Measurements from ENCODE around the gene KIF22. TPM values are rescaled to one million over a fixed set of nuclear protein-coding genes. Genes with fewer than 3 reads are reported as not detected.

The KIF22 gene
- total RNA-seq, 1 experiment from 2014 or later: 155 TPM

GRCh38 chr16:29848420-29849297, 58.1 kb downstream of the KIF22 start:
- Histone ChIP-seq H2AFZ (ENCODE audit: low read depth, low read length, poor library complexity, severe bottlenecking) (no peak overlapping the region), H3K79me2 (ENCODE audit: insufficient read depth, low read length) (no peaks in the 10 kb centered on the region), H3K27me3 (ENCODE audit: insufficient read depth, low read length) (no peaks in the 10 kb centered on the region), H3K4me1 (ENCODE audit: control insufficient read depth in 1 of 2, insufficient read depth in 2 of 2, low read length in 2 of 2) (peaks cover 0 to 5% of the 10 kb centered on the region in 2 experiments; a peak in 3 of 4 replicates), H3K36me3 (ENCODE audit: control insufficient read depth in 1 of 2, insufficient read depth in 2 of 2, low read length in 2 of 2) (peaks cover 0 to 2% of the 10 kb centered on the region in 2 experiments; a peak in 2 of 4 replicates), H3K9ac (ENCODE audit: low read length) (no peak overlapping the region), H3K9me2 (ENCODE audit: insufficient read depth) (no peaks in the 10 kb centered on the region), H3K27ac (ENCODE audit: low read depth, low read length) (no peak overlapping the region), H4K20me1 (ENCODE audit: insufficient read depth) (no peaks in the 10 kb centered on the region), H3K4me2 (ENCODE audit: low read length) (no peak overlapping the region), H3K9me3 (ENCODE audit: control insufficient read depth in 1 of 2, insufficient read depth in 1 of 2, low read depth in 1 of 2, low read length in 2 of 2) (no peaks in the 10 kb centered on the region), H3K4me3 (replicated peaks in 1 of 2; ENCODE audit: low read depth in 1 of 2, low read length in 2 of 2) (no peak overlapping the region)
- no TSS peak for BruUV-seq (replicated peaks)
- CTCF ChIA-PET: interaction anchor here (0.6 to 3.7 kb wide), 33 partner anchors 8 to 184 kb away, joined by 3 to 36 read pairs (median 5); partner anchors contain the start of genes CDIPT, MAZ, MVP and PAGR1
- DNase-seq (ENCODE audit: low read depth, low spot score) (peak; percentile 44), ATAC-seq (peak; percentile 93)
- intact Hi-C loops (cut with micrococcal nuclease): loop anchor here (1.0 kb wide), 1 partner anchor 148 kb away; no protein-coding TSS in a partner anchor
- RAD21 ChIA-PET (ENCODE audit: low non-redundant PET in 1 of 2, low total read pairs in 2 of 2, uncharacterized antibody in 2 of 2, unreplicated experiment in 2 of 2): interaction anchor here (0.8 to 1.6 kb wide), 7 partner anchors 29 to 183 kb away, joined by 3 to 8 read pairs (median 4); partner anchors contain the start of genes PAGR1 (in 2 of the 2) and MVP (in 1 of the 2)
- TF ChIP-seq POLR2AphosphoS5 (IDR thresholded peaks at IDR 0.05; ENCODE audit: low read depth, low read length) (no peak), EGR1 (IDR thresholded peaks at IDR 0.05; ENCODE audit: low read depth) (no peak), RAD21 (IDR thresholded peaks at IDR 0.05; ENCODE audit: low read depth) (peak; percentile 93), ELF1 (IDR thresholded peaks at IDR 0.05; ENCODE audit: borderline replicate concordance, low read depth) (no peak)
- TF ChIP-seq, protein P1, sequence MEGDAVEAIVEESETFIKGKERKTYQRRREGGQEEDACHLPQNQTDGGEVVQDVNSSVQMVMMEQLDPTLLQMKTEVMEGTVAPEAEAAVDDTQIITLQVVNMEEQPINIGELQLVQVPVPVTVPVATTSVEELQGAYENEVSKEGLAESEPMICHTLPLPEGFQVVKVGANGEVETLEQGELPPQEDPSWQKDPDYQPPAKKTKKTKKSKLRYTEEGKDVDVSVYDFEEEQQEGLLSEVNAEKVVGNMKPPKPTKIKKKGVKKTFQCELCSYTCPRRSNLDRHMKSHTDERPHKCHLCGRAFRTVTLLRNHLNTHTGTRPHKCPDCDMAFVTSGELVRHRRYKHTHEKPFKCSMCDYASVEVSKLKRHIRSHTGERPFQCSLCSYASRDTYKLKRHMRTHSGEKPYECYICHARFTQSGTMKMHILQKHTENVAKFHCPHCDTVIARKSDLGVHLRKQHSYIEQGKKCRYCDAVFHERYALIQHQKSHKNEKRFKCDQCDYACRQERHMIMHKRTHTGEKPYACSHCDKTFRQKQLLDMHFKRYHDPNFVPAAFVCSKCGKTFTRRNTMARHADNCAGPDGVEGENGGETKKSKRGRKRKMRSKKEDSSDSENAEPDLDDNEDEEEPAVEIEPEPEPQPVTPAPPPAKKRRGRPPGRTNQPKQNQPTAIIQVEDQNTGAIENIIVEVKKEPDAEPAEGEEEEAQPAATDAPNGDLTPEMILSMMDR (IDR thresholded peaks at IDR 0.05 in 2 of 3, conservative IDR thresholded peaks at IDR 0.05 in 1 of 3; ENCODE audit: borderline replicate concordance in 1 of 3, insufficient read depth in 1 of 3, low read depth in 2 of 3, low read length in 2 of 3): peak; percentile 84 to 97 (median 95)
- POLR2A ChIA-PET: interaction anchor here (1.3 to 1.9 kb wide), 3 partner anchors 10 to 28 kb away, joined by 5 to 14 read pairs (median 6); partner anchors contain the start of gene MVP
